Measurements from ENCODE around the gene KLHL12.
A peak's percentile ranks its signal among the peaks of the same experiment; 100 is the strongest.

KLHL12 gene

GRCh38 chr1:202926581-202927491, at the start of gene KLHL12:
KLHL12 (minus strand) TSS chr1:202927234; CDS start chr1:202925162, 2,072 bp downstream.
- TF ChIP-seq CTCF (IDR thresholded peaks at IDR 0.05), result peak; percentile 63

GRCh38 chr1:202976633-202977032, 49.6 kb upstream of the KLHL12 start:
- TF ChIP-seq CTCF (IDR thresholded peaks at IDR 0.05), result no peak

- TF ChIP-seq CTCF (IDR thresholded peaks at IDR 0.05), result no peak
These were observed 47.8 kb upstream of the KLHL12 start for GRCh38 chr1:202974856-202975255.

- TF ChIP-seq CTCF (IDR thresholded peaks at IDR 0.05), result no peak
These were observed 45.0 kb upstream of the KLHL12 start for GRCh38 chr1:202972046-202972445.

- peak; percentile 54 for TF ChIP-seq CTCF (IDR thresholded peaks at IDR 0.05)
These were observed 41.9 kb upstream of the KLHL12 start for GRCh38 chr1:202968895-202969295.

- no peak for TF ChIP-seq CTCF (IDR thresholded peaks at IDR 0.05)
These were observed 41.3 kb upstream of the KLHL12 start for GRCh38 chr1:202968351-202968750.

- no peak for TF ChIP-seq CTCF (IDR thresholded peaks at IDR 0.05)
These were observed 40.7 kb upstream of the KLHL12 start for GRCh38 chr1:202967684-202968281.

Data from LNCAP (cell line).